Neural progenitor cell (in vitro differentiated cells): ENCODE results near the gene GOPC. TPM values are rescaled to one million over a fixed set of nuclear protein-coding genes. Genes with fewer than 3 reads are reported as not detected.

Experiments
- DNase-seq: peaks from one replicate; pipeline ENCODE4 v3.0.0-alpha.2; 2016; ENCODE audit warnings: low spot score
- H2AFZ ChIP-seq: fragments of 200-600 bp; sonication (generic); replicated peaks from 2 replicates; pipeline ENCODE4 v1.6.1; 2016; ENCODE audit warnings: antibody characterized with exemption
- H3F3A ChIP-seq: fragments of 200-600 bp; sonication (generic); 2 replicates; pipeline ENCODE4 v1.6.1; 2016; ENCODE audit warnings: antibody characterized with exemption, low read depth
- H3K27ac ChIP-seq: fragments of 200-600 bp; sonication (generic); 2 replicates; pipeline ENCODE4 v1.5.1; 2016; ENCODE audit warnings: mild to moderate bottlenecking
- H3K27me3 ChIP-seq: fragments of 200-600 bp; sonication (generic); 2 replicates; pipeline ENCODE4 v1.6.1; 2016; ENCODE audit warnings: mild to moderate bottlenecking, moderate library complexity
- H3K36me3 ChIP-seq: fragments of 200-600 bp; sonication (generic); 2 replicates; pipeline ENCODE4 v1.5.1; 2016
- H3K4me1 ChIP-seq: fragments of 200-600 bp; sonication (generic); 2 replicates; pipeline ENCODE4 v1.6.1; 2016; ENCODE audit warnings: mixed run types
- H3K4me2 ChIP-seq: fragments of 200-600 bp; sonication (generic); 2 replicates; pipeline ENCODE4 v1.6.1; 2016
- H3K4me3 ChIP-seq: fragments of 200-600 bp; sonication (generic); 2 replicates; pipeline ENCODE4 v1.5.1; 2016
- H3K79me2 ChIP-seq: fragments of 200-600 bp; sonication (generic); 2 replicates; pipeline ENCODE4 v1.6.1; 2016; ENCODE audit warnings: low read depth
- H3K9ac ChIP-seq: fragments of 200-600 bp; sonication (generic); 2 replicates; pipeline ENCODE4 v1.6.1; 2016
- H3K9me3 ChIP-seq: fragments of 200-600 bp; sonication (generic); 2 replicates; pipeline ENCODE4 v1.5.1; 2016; ENCODE audit warnings: low read depth
- H4K20me1 ChIP-seq: fragments of 200-600 bp; sonication (generic); 2 replicates; pipeline ENCODE4 v1.6.1; 2016; ENCODE audit warnings: low read depth
- H3K27ac Mint-ChIP-seq: 3 replicates; pipeline ENCODE4 v1.8.0; 2021; ENCODE audit warnings: mixed read lengths
- H3K27me3 Mint-ChIP-seq: 2 replicates; pipeline ENCODE4 v1.8.0; 2022; ENCODE audit warnings: low read depth, mild to moderate bottlenecking, inconsistent platforms, moderate library complexity, mixed read lengths; ENCODE audit not compliant: insufficient read depth
- H3K36me3 Mint-ChIP-seq: 3 replicates; pipeline ENCODE4 v1.8.0; 2021; ENCODE audit warnings: mixed read lengths
- H3K4me1 Mint-ChIP-seq: 3 replicates; pipeline ENCODE4 v1.8.0; 2021; ENCODE audit warnings: mixed read lengths
- H3K4me3 Mint-ChIP-seq: 3 replicates; pipeline ENCODE4 v1.8.0; 2021; ENCODE audit warnings: mild to moderate bottlenecking, moderate library complexity, mixed read lengths
- H3K9me3 Mint-ChIP-seq: 3 replicates; pipeline ENCODE4 v1.8.0; 2020; ENCODE audit warnings: mixed read lengths
- CTCF ChIP-seq: fragments of 200-600 bp; sonication (generic); IDR thresholded peaks from 2 replicates; pipeline ENCODE4 v1.5.1; 2017; ENCODE audit warnings: antibody characterized with exemption, mild to moderate bottlenecking
- EZH2 ChIP-seq: fragments of 200-600 bp; sonication (generic); IDR thresholded peaks from 2 replicates; pipeline ENCODE4 v1.6.1; 2017; ENCODE audit warnings: antibody characterized with exemption, mild to moderate bottlenecking, moderate library complexity
- EZH2phosphoT487 ChIP-seq: fragments of 200-600 bp; sonication (generic); IDR thresholded peaks from 2 replicates; pipeline ENCODE4 v1.6.1; 2017; ENCODE audit warnings: antibody characterized with exemption
- total RNA-seq: library from RNA; depleted of rRNA; stranded (reverse); fragments of >200 nt; gene quantifications from 2 replicates; pipeline ENCODE4 v1.2.3, GENCODE V29; 2015; ENCODE audit warnings: low replicate concordance

The GOPC gene
- total RNA-seq, 1 donor from 2014 or later = 39.2 TPM

- Histone ChIP-seq H3K4me1 (peaks cover 11% of the 10 kb centered on the region), H3K4me2 (no peak overlapping the region), H3K27ac (no peak overlapping the region), H2AFZ (no peak overlapping the region), H4K20me1 (no peaks in the 10 kb centered on the region), H3K79me2 (no peaks in the 10 kb centered on the region), H3K4me3 (no peak overlapping the region), H3K36me3 (no peaks in the 10 kb centered on the region), H3K9ac (no peak overlapping the region), H3F3A (no peaks in the 10 kb centered on the region), H3K27me3 (no peaks in the 10 kb centered on the region), H3K9me3 (no peaks in the 10 kb centered on the region)
- Mint-ChIP-seq H3K4me3 (no peak overlapping the region), H3K4me1 (peaks cover 18% of the 10 kb centered on the region), H3K9me3 (no peaks in the 10 kb centered on the region), H3K27ac (no peak overlapping the region), H3K36me3 (no peaks in the 10 kb centered on the region), H3K27me3 (peaks cover 2% of the 10 kb centered on the region)
- DNase-seq = no peak
- TF ChIP-seq EZH2 (no peak), CTCF (no peak), EZH2phosphoT487 (no peak)
Measured at GRCh38 chr6:117531809-117532725, 70.2 kb downstream of the GOPC start.

DNA sequence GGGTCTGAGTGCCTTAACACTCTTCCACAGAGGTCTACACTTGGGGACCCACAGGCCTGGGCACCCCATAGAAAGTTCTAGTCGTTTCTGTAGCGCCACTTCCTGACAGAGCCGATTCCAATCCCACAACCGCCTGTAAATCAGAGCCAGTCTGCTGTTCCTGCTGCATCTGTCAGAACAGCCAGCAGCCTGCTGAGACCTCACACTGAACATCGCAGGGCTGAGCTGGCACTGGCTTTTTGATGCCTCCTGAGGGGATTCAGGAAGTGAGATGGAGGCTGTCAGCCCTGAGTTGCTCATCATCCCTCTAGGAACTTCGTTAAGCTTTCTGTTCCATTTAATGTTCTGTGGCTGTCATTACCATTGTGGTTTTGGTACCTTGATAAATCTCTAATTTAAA lies 71.0 kb downstream of the GOPC start:
- Mint-ChIP-seq H3K27ac (peak overlapping the region; percentile 72), H3K27me3 (peaks cover 2% of the 10 kb centered on the region)

GRCh38 chr6:117530467-117531242 lies 71.7 kb downstream of the GOPC start:
- H3K9ac ChIP-seq = no peak overlapping the region
- H3K4me3 ChIP-seq = no peak overlapping the region
- no peaks in the 10 kb centered on the region for H3K9me3 Mint-ChIP-seq
- no peak overlapping the region for H3K27ac ChIP-seq
- peaks cover 9% of the 10 kb centered on the region for H3K4me1 ChIP-seq
- H2AFZ ChIP-seq = no peak overlapping the region
- TF ChIP-seq EZH2phosphoT487 (no peak), CTCF (no peak), EZH2 (no peak)
- H3F3A ChIP-seq = no peaks in the 10 kb centered on the region
- no peak overlapping the region for H3K4me2 ChIP-seq
- no peaks in the 10 kb centered on the region for H4K20me1 ChIP-seq
- H3K27me3 Mint-ChIP-seq = peaks cover 2% of the 10 kb centered on the region
- no peaks in the 10 kb centered on the region for H3K79me2 ChIP-seq
- H3K27me3 ChIP-seq = no peaks in the 10 kb centered on the region
- H3K36me3 Mint-ChIP-seq = no peaks in the 10 kb centered on the region
- peaks cover 18% of the 10 kb centered on the region for H3K4me1 Mint-ChIP-seq
- no peaks in the 10 kb centered on the region for H3K36me3 ChIP-seq
- DNase-seq = no peak
- H3K9me3 ChIP-seq = no peaks in the 10 kb centered on the region
- H3K4me3 Mint-ChIP-seq = no peak overlapping the region
- H3K27ac Mint-ChIP-seq = no peak overlapping the region

More for the DNA sequence above, 71.0 kb downstream of the GOPC start:
- DNase-seq = no peak
- no peaks in the 10 kb centered on the region for H3K9me3 ChIP-seq
- Mint-ChIP-seq H3K4me1 (peaks cover 18% of the 10 kb centered on the region), H3K4me3 (no peak overlapping the region), H3K9me3 (no peaks in the 10 kb centered on the region), H3K36me3 (no peaks in the 10 kb centered on the region)
- H3K4me2 ChIP-seq = no peak overlapping the region
- no peaks in the 10 kb centered on the region for H4K20me1 ChIP-seq
- H3F3A ChIP-seq = no peaks in the 10 kb centered on the region
- H3K27ac ChIP-seq = no peak overlapping the region
- H3K4me1 ChIP-seq = peaks cover 11% of the 10 kb centered on the region
- no peaks in the 10 kb centered on the region for H3K79me2 ChIP-seq
- no peak overlapping the region for H3K4me3 ChIP-seq
- H2AFZ ChIP-seq = no peak overlapping the region
- no peaks in the 10 kb centered on the region for H3K27me3 ChIP-seq
- H3K9ac ChIP-seq = no peak overlapping the region
- TF ChIP-seq CTCF (no peak), EZH2phosphoT487 (no peak), EZH2 (no peak)
- no peaks in the 10 kb centered on the region for H3K36me3 ChIP-seq
